Pancreas (tissue), 10 donors: ENCODE results near the gene MAN2A1. TPM values are rescaled to one million over a fixed set of nuclear protein-coding genes. Genes with fewer than 3 reads are reported as not detected.

Experiments used
- ATAC-seq, 4 donors: fragments of 200-7000 bp; cut with Tn5 transposase; one replicate each; pipeline versions ENCODE4 v1.8.0 to v1.9.1; 2020; ENCODE audit warnings: mild to moderate bottlenecking in 4 of 4, moderate library complexity in 4 of 4
- DNase-seq, 6 donors: peaks; one replicate each; pipeline ENCODE4 v3.0.0-alpha.2; 2020
- FAIRE-seq: peaks from 2 replicates; lab custom pipeline; 2012; peaks lifted over from hg19 to GRCh38; lab: Jason Lieb, UNC
- H3K27ac ChIP-seq, 4 donors: fragments of 200-600 bp; sonication (generic); 1 replicate in 3 of 4; 2 replicates in 1 of 4; pipeline versions ENCODE4 v1.5.0 to v1.8.0; 2020
- H3K27me3 ChIP-seq, 4 donors: fragments of 200-600 bp; one replicate each; pipeline ENCODE4 v1.8.0; 2021
- H3K36me3 ChIP-seq, 3 donors: fragments of 200-600 bp; sonication (generic) in 1 of 3; one replicate each; pipeline versions ENCODE4 v1.5.0 to v1.8.0; 2020 to 2021
- H3K4me1 ChIP-seq, 3 donors: fragments of 200-600 bp; one replicate each; pipeline ENCODE4 v1.8.0; 2021
- H3K4me3 ChIP-seq, 4 donors: fragments of 200-600 bp; sonication (generic) in 2 of 4; one replicate each; pipeline versions ENCODE4 v1.5.0 to v1.8.0; 2020 to 2021
- H3K9me3 ChIP-seq, 4 donors: fragments of 200-600 bp; one replicate each; pipeline ENCODE4 v1.8.0; 2021
- WGBS, 2 donors: extraction: QIAGEN DNeasy Blood & Tissue Kit; methylation state at CpG; one replicate each; pipeline ENCODE4 v1.1.7; 2013; 5-methylcytosine and 5-hydroxymethylcytosine counted together
- intact Hi-C, 3 donors: fragments of 100-400 bp; cut with DNase I; formaldehyde crosslinking; loops; one replicate each; pipeline versions ENCODE4 v1.11.1 to v1.14.2; 2022
- polyA plus RNA-seq, 2 donors: library from polyadenylated mRNA; stranded (reverse); fragments of 200-250 nt; gene quantifications; one replicate each; pipeline ENCODE4 v1.2.3, GENCODE V29; 2013
- total RNA-seq, 6 donors: library from RNA; stranded (reverse); fragmentation: NEBNext Ultra II Directional in 4 of 6; extraction: Animal tissue kit (Norgen Biotek cat#: 25700) in 4 of 6; gene quantifications; one replicate each; pipeline versions ENCODE4 v1.2.1 to v1.2.4, GENCODE V29; 2021 to 2023
- TF ChIP-seq, protein P1 (sequence below), 4 donors: fragments of 200-600 bp; sonication (generic) in 3 of 4; IDR thresholded peaks; one replicate each; pipeline versions ENCODE4 v1.5.0 to v1.8.0; 2021; ENCODE audit warnings: antibody characterized with exemption in 4 of 4
- donor health status: healthy with polysubstance abuse.
- donor health status: DM: no; HTN: no; CAD: no; lungs with moderate emphysema.
- donor health status: DM: no; HTN: no; CAD: no.
- donor health status: control.
- donor health status: control.
- donor health status: Bipolar disorder and iron deficiency.
- donor health status: DM: yes; HTN: yes; CAD: no.
- donor health status: DM: no; HTN: no; CAD: no.
- donor health status: DM: no; HTN: no; CAD: no.
- donor health status: DM: yes; HTN: yes; CAD: no.

The MAN2A1 gene
- total and polyA plus RNA-seq, 8 donors, result 8.5 to 49.4 (median 36.6) TPM

DNA sequence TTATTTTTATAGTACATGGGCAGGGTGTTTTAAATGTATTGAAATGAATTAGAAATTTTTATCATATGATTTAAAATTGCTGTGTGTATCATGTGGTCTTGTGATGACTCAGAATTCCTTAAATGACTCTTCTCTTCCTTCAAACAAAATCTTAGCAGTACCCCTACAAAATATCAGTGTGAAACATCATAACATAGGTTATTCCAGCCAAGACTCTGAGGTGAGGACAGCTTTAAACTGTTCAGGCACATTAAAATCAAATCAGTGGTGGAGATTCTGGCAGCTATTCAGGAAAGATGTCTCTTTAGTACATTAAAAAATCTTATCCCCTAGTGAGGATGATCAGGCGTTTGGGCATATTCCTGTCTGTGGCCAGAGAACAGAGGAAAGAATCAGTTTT, 174.0 kb downstream of the MAN2A1 start:
- Histone ChIP-seq H3K36me3 (no peaks in the 10 kb centered on the region), H3K27ac (no peak overlapping the region), H3K4me1 (no peaks in the 10 kb centered on the region), H3K4me3 (no peak overlapping the region), H3K9me3 (no peaks in the 10 kb centered on the region), H3K27me3 (no peaks in the 10 kb centered on the region)
- no peak for ATAC-seq
- no peak for FAIRE-seq
- TF ChIP-seq, protein P1, sequence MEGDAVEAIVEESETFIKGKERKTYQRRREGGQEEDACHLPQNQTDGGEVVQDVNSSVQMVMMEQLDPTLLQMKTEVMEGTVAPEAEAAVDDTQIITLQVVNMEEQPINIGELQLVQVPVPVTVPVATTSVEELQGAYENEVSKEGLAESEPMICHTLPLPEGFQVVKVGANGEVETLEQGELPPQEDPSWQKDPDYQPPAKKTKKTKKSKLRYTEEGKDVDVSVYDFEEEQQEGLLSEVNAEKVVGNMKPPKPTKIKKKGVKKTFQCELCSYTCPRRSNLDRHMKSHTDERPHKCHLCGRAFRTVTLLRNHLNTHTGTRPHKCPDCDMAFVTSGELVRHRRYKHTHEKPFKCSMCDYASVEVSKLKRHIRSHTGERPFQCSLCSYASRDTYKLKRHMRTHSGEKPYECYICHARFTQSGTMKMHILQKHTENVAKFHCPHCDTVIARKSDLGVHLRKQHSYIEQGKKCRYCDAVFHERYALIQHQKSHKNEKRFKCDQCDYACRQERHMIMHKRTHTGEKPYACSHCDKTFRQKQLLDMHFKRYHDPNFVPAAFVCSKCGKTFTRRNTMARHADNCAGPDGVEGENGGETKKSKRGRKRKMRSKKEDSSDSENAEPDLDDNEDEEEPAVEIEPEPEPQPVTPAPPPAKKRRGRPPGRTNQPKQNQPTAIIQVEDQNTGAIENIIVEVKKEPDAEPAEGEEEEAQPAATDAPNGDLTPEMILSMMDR (IDR thresholded peaks at IDR 0.05), result no peak
- 87 to 91% methylated on average over 1 of the region's 1 CpG for WGBS, 2 donors
- intact Hi-C loops, result no loop called here
- no peak for DNase-seq

DNA sequence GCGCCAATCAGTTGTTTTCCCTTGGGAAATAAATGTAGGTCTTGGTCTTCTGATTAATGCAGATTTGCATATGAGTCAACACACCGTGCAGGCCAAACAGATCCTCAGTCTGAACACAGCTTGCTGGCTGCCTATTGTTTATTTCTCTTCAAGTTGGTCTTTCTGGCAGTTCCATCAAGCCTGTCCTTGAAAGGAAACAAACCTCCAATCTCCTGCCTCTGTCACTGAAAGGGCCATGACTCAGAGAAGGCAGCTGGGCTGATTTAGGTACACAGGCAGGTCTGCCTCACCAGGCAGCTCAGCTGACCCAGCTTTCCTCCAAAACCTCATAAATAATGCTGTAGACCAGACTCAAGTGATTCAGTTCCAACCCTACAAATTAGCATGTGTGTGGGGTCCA, 175.9 kb downstream of the MAN2A1 start:
- H3K9me3 ChIP-seq, result no peaks in the 10 kb centered on the region
- intact Hi-C loops, result no loop called here
- TF ChIP-seq, protein P1 (IDR thresholded peaks at IDR 0.05), result no peak
- 50 to 52% methylated on average over 2 of the region's 2 CpGs for WGBS, 2 donors
- FAIRE-seq (no peak), ATAC-seq (peak; percentile 93 to 97 (median 94)), DNase-seq (peak in 4 of 6 donors; percentile 38 to 77 (median 45))
- peak overlapping the region in 3 of 4 donors; percentile 24 to 32 (median 29) for H3K27ac ChIP-seq
- no peaks in the 10 kb centered on the region for H3K36me3 ChIP-seq
- H3K4me1 ChIP-seq, result no peaks in the 10 kb centered on the region
- H3K4me3 ChIP-seq, result no peak overlapping the region
- H3K27me3 ChIP-seq, result no peaks in the 10 kb centered on the region

DNA sequence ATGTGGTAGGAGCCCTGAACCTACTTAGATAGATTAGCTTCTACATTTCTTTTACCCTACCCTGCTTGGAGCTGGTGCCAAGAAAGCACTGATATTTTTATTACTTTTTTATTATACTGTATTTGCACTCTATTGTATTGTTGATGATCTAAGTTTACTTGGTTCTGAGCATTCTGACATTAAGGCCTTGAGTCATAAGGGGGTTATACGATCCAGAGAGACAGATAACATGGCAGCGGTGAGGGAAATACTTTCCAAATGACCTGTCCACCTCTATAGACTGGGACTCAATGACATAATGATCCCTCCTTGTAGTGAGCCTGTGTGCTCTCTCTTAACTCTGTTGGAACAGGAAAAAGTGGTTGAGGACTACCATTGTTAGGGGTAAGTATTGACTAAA, 176.3 kb downstream of the MAN2A1 start:
- WGBS, 2 donors, result 79 to 88% methylated on average over 2 of the region's 2 CpGs
- H3K4me3 ChIP-seq, result no peak overlapping the region
- no peak for FAIRE-seq
- TF ChIP-seq, protein P1 (IDR thresholded peaks at IDR 0.05), result no peak
- ATAC-seq, result peak; percentile 5 to 26 (median 16)
- DNase-seq, result no peak
- H3K9me3 ChIP-seq, result no peaks in the 10 kb centered on the region
- intact Hi-C loops, result no loop called here
- H3K27ac ChIP-seq, result peak overlapping the region in 2 of 4 donors; percentile 24 to 32
- H3K27me3 ChIP-seq, result no peaks in the 10 kb centered on the region
- H3K36me3 ChIP-seq, result no peaks in the 10 kb centered on the region
- no peaks in the 10 kb centered on the region for H3K4me1 ChIP-seq

DNA sequence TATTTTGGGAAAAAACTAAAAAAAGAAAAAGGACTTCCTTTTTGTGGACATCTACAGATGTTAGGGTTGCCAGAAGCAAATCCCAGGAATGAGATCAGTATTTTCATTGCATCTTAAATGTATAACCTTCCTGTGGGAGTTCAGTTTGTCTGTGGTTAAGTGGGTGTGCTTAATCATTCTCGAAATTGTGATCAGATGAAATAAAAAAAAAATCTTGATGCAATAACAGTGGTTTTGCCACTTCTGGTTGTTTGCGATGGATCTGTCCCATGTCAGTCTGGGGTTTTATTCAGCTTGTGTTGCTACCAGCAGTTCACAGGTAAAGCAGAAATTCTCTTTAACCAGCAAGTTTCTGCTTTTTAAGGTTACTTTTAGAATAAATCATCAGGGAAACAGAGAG, 179.0 kb downstream of the MAN2A1 start:
- 80 to 85% methylated on average over 2 of the region's 2 CpGs for WGBS, 2 donors

DNA sequence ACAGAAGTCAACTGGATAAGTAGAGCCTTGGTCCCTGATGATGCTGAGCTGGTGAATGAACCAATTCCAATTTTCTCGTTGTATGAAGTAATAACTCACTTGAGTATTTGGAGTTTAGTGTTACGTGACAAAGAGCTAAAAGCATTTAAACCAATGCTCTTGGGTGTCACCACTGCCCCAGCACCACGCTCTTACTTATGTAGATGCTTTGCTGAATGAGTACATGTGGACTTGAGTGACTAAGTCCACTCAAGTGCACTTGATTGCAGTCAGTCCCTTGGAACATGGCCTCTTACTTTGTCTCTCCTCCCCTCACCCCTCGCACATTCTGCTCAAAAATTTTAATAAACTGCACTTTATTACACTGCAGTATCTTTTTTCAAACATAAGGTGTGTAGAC, 184.0 kb downstream of the MAN2A1 start:
- intact Hi-C loops, result no loop called here
- Histone ChIP-seq H3K27me3 (no peaks in the 10 kb centered on the region), H3K9me3 (no peaks in the 10 kb centered on the region), H3K4me3 (no peak overlapping the region), H3K4me1 (no peaks in the 10 kb centered on the region), H3K27ac (no peak overlapping the region), H3K36me3 (no peaks in the 10 kb centered on the region)
- DNase-seq, result no peak
- ATAC-seq, result no peak
- TF ChIP-seq, protein P1 (IDR thresholded peaks at IDR 0.05), result no peak
- FAIRE-seq, result no peak
- WGBS, 2 donors, result 93 to 98% methylated on average over 4 of the region's 4 CpGs

More for the DNA sequence above, 179.0 kb downstream of the MAN2A1 start:
- no peaks in the 10 kb centered on the region for H3K4me1 ChIP-seq
- no peak for FAIRE-seq
- H3K27me3 ChIP-seq, result no peaks in the 10 kb centered on the region
- TF ChIP-seq, protein P1 (IDR thresholded peaks at IDR 0.05), result no peak
- no peak overlapping the region for H3K27ac ChIP-seq
- H3K9me3 ChIP-seq, result no peaks in the 10 kb centered on the region
- intact Hi-C loops, result no loop called here
- H3K4me3 ChIP-seq, result no peak overlapping the region
- no peaks in the 10 kb centered on the region for H3K36me3 ChIP-seq
- ATAC-seq, result no peak
- DNase-seq, result no peak
